Measurements from ENCODE around the gene ITPK1.

The ITPK1 gene

GRCh38 chr14:92906823-92907222 lies 208.9 kb downstream of the ITPK1 start:
- DNase-seq, result no peak

DNA sequence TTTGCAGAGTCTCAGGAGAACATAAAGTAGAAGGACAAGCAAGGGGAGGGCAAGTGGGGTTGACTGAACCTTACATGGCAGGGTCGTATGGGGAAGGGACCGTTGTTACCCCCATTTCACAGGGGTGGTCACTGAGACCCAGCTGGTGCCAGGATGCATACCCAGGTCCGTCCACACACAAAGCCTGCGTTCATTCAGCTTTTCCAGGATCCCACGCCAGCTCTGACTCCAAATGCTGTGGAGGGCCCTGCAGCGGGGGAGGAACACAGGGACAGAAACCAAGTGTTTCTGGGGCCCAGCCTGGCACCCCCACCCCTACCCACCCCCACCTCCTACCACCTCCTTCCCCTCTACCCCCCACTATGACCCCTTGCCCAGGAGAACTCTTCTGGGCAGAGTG lies 209.3 kb downstream of the ITPK1 start:
- no peak for DNase-seq

DNA sequence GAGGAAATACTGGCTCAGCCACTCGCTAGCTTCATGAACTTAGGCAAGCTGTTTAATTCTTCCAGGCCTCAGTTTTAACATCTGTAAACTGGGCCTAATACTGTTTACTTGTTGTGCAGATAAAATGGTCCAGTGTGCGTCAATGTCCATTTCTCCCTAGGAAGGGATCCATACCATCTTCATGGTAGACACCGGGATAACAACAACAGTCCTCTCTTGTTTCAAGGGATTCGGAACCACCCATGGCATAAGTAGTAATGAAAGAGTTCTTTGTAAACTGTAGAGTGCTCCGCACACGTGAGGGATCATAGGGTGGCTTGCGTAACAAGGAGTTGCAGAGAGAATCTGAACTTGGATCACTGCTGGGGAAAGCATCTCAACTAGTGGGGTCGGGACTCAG lies 210.1 kb downstream of the ITPK1 start:
- DNase-seq, result no peak

DNA sequence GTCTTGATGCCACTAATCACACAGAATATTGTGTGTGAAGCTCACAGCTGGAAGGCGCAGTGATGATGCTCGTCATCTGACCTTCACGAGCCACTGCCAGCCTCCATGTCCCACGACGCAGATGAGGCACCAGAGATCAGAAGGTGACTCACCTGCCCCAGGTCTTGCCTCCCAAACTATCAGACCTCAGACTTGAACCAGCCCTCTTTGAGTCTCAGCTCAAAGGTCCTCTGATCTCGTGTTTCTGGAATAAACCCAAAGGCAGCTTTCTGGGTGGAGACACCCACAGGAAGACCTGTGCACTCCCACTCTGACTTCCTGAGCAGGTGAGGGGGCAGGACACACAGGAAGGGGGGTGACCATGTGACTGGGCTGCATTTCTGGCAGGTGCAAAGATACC lies 212.4 kb downstream of the ITPK1 start:
- DNase-seq, result no peak

- no peak for DNase-seq
Observed at GRCh38 chr14:92902726-92903125, 213.0 kb downstream of the ITPK1 start.

DNA sequence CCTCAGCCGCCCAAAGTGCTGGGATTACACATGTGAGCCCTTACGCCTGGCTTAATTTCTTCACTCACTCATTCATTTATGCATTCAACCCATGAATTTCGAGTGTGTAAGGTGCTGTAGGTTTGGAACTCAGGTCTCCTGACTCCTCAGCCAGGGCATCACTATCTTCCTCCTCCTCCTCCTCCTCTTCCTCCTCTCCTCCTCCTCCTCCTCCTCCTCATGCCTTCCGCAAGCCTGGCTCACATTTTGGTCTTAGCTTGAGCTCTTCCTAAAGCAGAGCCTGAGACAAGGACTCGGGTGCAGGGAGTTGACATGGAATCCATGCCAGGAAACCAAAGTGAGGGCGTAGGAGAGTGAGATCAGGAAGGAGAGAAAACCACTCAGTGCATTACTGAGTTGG lies 213.5 kb downstream of the ITPK1 start:
- no peak for DNase-seq

DNA sequence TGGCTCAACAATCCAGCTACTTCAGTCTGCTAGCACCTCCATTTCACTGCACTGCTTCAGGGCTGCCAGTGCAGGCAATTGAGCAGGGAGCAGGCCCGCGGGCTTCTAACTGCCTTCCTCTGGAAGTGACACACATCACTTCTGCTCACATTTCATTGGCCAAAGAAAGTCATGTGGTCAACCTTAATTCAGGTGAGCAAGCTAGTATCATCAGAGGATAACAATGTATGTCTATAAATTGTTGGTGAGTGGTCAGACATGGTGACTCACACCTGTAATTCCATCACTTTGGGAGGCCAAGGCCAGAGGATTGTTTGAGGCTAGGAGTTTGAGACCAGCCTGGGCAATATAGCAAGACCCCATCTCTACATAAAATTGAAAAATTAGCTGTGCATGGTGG lies 215.1 kb downstream of the ITPK1 start:
- no peak for DNase-seq

GRCh38 chr14:92898566-92899131 lies 217.1 kb downstream of the ITPK1 start:
- DNase-seq, result peak; percentile 20

DNA sequence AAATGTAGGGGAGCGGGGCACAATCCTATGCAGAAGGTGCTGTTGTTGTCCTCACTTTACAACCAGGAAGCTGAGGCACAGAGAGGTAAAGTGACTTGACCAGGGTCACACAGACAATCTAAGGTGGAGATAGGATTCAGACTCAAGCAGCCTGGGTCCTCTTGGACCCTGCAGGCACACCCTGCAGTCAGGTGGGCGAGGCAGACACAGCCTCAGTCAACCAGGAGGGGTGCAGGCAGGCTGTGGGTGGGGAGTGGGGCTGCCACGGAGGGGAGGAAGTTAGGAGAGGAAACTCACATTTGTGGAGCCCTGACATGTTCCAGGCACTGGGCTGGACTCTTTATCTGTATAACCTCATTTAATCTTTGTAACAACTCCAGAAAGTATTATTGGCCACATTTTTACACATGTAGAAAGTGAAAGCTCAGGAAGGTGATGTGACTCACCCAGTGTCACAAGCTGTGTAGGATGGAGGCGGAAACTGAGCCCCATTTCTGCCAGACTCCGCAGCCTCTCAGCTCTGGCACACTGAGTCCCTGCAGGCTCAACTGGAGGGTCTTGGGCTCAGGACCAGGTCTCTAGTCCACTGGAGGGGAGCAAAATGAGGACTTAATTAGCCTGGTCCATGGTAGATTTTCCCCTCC lies 217.7 kb downstream of the ITPK1 start:
- peak; percentile 72 for DNase-seq

- DNase-seq, result no peak
Observed at GRCh38 chr14:92895352-92895878, 220.3 kb downstream of the ITPK1 start.

- DNase-seq, result no peak
Observed at GRCh38 chr14:92892589-92892988, 223.1 kb downstream of the ITPK1 start.

GRCh38 chr14:92890830-92891588 lies 224.7 kb downstream of the ITPK1 start:
- DNase-seq, result no peak

- DNase-seq, result no peak
Observed at GRCh38 chr14:92888896-92889295, 226.8 kb downstream of the ITPK1 start.

DNA sequence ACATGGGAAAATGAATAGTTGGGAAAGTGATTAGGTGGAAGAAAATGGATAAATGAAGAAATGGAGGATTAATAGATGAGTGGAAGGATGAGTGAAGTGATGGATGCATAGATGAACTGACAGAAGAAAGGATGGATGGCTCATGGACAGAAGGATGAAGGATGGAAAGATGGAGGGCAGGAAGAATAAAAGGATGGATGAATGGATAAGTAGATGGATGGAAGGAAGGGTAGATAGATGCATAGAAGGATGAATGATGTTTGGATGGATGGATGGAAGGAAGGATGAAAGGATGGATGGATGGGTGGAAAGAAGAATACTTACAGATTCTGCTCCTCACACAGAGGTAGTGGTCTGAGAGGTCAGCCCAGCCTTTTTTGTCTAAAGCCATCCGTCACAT lies 228.6 kb downstream of the ITPK1 start:
- no peak for DNase-seq
